ENCODE measurements around the gene SYCE1L.

Gene SYCE1L

DNA sequence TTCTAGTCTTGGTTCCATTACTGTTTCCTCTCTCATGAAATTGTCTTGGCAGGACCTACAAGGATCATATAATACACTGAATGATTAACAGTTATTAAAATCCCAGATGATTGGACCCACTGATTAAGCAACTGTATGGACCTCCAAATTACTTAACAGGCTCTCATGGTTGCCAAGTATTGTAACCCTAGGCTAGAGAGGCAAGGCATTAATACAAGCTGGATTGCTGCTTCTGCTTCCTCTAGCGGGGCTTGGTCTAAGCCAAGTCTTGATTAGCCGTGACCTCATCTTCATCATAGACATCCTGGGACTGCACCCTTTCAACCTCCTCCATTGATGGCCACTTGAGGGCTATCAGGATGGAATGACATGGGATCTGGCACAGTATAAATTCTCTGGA is 46.9 kb downstream of the SYCE1L start:
- no peak for DNase-seq
- TF ChIP-seq, protein P1, sequence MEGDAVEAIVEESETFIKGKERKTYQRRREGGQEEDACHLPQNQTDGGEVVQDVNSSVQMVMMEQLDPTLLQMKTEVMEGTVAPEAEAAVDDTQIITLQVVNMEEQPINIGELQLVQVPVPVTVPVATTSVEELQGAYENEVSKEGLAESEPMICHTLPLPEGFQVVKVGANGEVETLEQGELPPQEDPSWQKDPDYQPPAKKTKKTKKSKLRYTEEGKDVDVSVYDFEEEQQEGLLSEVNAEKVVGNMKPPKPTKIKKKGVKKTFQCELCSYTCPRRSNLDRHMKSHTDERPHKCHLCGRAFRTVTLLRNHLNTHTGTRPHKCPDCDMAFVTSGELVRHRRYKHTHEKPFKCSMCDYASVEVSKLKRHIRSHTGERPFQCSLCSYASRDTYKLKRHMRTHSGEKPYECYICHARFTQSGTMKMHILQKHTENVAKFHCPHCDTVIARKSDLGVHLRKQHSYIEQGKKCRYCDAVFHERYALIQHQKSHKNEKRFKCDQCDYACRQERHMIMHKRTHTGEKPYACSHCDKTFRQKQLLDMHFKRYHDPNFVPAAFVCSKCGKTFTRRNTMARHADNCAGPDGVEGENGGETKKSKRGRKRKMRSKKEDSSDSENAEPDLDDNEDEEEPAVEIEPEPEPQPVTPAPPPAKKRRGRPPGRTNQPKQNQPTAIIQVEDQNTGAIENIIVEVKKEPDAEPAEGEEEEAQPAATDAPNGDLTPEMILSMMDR (IDR thresholded peaks at IDR 0.05; ENCODE audit: low read depth, low read length), result no peak
- H3K9me3 ChIP-seq (ENCODE audit: severe bottlenecking), result no peaks in the 10 kb centered on the region
- H3K4me3 ChIP-seq (ENCODE audit: low read depth, low read length), result no peak overlapping the region
- H3K27me3 ChIP-seq (ENCODE audit: insufficient read depth, low read depth, severe bottlenecking), result peaks cover 2% of the 10 kb centered on the region
- H3K27ac ChIP-seq, result no peak overlapping the region
- no peaks in the 10 kb centered on the region for H3K36me3 ChIP-seq

DNA sequence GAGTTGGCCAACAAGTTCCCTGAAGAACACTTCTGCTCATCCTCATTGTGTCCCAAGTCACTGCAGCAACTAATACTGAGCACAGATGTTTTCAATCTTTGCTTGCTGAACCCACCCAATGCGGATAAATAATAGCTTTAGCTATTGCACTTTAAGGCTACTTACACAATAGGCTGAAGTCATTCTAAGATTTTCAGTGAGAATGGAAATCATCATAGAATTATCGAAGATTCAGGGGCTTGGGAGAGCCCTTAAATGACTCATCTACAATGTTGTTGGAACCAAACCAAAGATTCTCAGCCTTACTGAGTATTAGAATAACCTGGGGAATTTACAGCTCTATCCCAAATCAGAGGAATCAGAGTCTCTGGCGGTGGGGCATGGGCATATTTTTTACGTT is 51.2 kb downstream of the SYCE1L start:
- no peaks in the 10 kb centered on the region for H3K36me3 ChIP-seq
- no peak overlapping the region for H3K4me3 ChIP-seq (ENCODE audit: low read depth, low read length)
- H3K9me3 ChIP-seq (ENCODE audit: severe bottlenecking), result no peaks in the 10 kb centered on the region
- DNase-seq, result no peak
- TF ChIP-seq, protein P1 (IDR thresholded peaks at IDR 0.05; ENCODE audit: low read depth, low read length), result no peak
- no peak overlapping the region for H3K27ac ChIP-seq
- H3K27me3 ChIP-seq (ENCODE audit: insufficient read depth, low read depth, severe bottlenecking), result no peaks in the 10 kb centered on the region

All from WERI-Rb-1 (cell line).